Activated T-cell treated with anti-CD3 and anti-CD28 coated beads, Interleukin-2, amount 50 U/mL, for 1 hour (primary cell): ENCODE data around the gene INSYN1.
"Not testable (repeated sequence)": the region's sequence is repeated elsewhere in the genome, so short reads cannot be mapped to it uniquely, and the experiment has no call there.

Experiments
- DNase-seq: peaks from one replicate; pipeline ENCODE4 v3.0.0-alpha.2; 2020

Gene INSYN1, protein sequence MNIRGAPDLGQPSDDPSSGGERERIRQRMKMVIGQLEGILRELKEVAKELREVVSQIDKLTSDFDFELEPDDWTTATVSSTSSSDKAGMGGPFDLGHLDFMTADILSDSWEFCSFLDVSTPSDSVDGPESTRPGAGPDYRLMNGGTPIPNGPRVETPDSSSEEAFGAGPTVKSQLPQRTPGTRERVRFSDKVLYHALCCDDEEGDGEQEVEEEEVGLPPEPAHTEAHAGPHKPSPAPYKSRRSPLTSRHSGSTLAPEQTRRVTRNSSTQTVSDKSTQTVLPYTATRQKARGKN

DNA sequence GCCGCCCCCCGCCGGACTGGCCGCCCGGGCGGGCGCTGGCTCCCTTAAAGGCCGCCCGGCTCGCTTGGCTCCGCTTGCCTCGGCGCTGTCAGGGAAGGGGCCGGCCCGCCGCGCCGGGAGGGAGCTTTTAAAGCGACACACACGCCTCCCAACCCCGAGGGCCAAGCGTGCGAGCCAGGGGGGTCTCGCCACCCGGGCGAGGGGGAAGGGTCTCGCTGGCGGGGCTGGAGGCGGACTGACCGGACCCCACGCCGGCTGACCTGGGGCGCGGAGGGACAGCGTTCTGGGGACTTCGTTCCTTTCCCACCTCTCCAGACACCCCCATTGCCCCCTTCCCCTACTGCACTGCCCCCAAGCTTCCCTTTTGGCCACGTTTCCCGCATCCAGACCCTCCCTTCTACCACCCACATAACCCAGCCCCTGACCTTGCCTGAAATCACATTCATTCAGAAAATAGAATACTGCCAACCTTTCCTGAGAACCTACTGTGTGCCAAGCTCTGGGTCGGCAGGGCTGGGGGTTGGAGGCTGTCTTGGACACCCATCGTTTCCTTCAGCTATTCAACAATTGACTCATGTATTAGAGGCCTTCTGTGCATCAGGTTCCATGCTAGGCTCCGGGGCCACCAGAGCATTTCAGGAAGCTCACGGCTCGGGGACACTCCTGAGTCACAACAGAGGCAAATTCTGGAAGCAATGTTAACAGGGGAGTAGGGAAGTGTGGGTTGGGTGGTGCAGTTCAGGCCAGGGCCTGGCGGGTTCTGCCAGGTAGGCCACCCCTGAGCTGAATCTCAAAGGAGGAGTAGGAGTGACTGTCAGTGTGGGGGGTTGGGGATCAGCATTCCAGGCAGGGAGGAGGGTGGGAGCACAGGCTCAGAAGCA lies at the start of gene INSYN1:
Gene INSYN1 (minus strand): TSS at position 102 of the 881 bp plus-strand sequence. CDS start 2,221 bp downstream, outside the sequence.
- no peak for DNase-seq

DNA sequence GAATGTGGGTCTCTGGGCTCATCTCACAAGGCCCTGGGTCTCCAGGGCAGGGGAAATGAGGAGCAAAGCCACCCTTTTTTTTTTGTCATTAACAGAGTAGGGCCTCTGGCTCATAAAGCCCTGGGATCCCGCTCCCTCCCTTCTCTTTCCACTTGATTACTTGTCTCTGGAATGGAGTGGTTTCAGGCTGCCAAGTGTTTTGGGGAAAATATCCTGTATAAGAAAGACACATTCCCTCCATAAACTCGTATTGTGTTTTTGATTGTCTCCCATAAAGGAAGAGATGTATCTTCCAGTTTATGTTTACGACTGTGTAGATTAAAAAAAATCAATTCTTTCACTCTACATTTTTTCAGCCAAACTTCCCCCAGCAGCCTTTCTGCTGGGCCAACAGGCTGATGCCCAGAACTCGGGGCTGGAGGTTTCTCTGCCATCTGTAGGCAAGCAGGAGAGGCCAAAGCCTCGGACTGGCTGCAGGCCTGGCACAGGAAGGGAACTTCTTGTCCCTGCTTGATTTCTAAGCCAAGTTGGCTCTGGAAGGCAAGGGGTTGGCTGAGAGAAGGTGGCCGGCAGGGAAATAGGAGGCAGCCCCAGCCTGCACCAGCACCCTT lies 49.4 kb upstream of the INSYN1 start:
- DNase-seq: no peak

DNA sequence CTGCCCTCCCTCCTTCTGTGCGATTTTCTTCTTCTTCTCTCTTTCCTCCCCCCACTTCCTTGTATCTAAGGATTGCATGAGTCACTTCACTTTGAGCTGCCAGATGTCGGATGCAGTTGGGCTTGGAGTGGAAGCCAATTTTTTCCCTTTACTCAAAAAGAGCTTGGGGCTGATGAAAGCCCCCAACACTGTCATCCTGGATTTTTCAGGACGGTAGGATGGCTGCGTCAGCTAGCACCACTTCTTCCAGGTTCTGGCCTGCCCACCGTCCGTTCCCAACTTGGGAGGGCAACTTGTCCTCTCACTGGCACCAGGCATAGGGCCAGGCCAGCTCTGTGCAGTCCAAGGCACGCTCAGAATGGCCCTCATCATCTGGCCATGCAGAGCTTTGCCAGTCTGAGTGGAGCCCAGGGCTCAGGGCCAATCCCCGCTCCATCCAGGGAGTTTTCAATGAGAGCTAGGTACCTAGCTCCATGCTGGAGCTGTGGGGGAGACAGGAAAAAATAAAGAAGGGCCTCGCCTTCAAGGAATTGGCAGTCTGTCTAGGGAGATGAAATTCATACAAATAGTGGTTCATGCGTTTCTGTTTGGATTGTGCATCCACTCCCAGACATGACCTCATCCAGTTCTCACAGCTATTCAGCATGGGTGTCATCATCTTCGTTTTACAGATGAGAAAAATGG lies 47.7 kb upstream of the INSYN1 start:
- DNase-seq: no peak

DNA sequence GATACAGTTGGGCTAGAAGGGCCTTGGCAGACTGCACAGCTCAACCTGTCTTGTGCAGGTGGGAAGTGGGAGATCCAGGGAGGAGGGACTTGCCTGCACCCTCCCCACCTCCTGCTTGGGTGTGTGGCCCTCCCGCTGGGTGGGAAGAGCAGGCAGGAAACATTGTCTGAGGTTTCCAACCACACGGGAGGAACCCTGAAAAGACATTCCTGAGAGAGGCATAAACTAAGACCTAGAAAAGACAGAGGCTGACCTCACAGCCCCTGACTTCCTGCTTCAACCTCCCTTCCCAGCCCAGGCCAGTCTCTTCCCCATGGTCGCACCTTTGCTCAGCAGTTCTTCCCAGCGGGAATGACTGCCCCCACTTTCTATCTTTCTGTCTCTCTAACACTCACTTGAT lies 46.3 kb upstream of the INSYN1 start:
- no peak for DNase-seq

DNA sequence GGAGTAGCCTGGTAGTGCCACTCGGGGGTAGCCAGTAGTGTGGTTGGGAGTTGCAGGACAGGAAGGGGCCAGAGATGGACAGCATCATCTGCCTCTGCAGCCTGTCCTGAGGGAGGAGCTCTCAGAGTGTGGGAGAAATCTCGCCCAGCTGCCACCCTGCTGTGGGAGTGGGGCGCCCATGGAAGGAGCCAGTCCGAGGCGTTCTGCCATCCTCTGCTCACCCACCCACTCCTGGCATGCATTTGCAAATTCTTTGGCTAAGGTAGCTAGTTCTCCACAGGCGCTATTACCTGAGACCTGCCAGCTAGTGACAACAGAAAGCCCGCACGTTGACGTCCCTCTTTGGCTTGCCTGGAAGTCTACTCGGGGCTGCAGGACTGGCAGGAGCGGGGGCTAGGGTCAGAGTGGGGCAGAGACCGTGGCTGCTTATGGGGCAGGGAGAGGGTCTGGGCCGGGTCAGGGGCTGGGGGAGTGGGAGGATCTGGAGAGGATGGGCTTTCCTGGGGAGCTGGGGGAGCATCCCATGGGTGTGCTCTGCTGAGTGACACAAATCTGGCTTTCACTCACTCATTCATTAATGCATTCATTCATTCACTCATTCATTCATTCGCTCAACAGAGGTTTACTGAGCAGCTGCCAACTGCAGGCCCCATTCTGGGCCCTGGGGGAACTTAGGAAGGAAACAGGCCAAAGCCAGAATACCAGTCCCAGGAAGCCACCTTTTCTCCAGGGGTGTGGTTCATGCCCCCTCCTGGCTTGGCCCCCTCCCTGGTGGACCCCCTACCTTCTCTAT lies 44.4 kb upstream of the INSYN1 start:
- no peak for DNase-seq

DNA sequence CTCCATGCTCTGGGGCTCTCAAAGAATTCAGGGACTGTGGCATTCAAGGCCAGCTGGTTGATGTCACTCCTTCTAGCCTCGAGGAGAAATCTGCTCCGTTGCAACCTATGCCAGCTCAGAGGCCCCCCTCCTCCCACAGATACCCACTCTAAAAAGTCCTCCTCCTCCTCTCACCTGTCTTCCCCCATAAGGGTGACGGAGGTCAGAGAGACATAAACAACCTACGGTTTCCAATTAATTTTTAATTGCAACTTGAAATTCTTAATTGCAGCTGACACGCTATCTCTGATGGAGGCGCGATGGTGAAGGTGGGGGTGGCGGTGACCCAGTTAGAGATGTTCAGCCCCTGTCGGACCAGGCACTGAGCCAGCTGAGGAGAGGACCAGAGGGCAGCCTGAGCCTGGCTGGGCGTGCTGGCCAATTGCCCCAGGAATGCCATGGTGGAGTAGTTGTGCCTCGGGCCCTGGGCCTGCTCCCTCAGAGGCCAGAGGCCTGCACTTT lies 43.2 kb upstream of the INSYN1 start:
- DNase-seq: no peak

DNA sequence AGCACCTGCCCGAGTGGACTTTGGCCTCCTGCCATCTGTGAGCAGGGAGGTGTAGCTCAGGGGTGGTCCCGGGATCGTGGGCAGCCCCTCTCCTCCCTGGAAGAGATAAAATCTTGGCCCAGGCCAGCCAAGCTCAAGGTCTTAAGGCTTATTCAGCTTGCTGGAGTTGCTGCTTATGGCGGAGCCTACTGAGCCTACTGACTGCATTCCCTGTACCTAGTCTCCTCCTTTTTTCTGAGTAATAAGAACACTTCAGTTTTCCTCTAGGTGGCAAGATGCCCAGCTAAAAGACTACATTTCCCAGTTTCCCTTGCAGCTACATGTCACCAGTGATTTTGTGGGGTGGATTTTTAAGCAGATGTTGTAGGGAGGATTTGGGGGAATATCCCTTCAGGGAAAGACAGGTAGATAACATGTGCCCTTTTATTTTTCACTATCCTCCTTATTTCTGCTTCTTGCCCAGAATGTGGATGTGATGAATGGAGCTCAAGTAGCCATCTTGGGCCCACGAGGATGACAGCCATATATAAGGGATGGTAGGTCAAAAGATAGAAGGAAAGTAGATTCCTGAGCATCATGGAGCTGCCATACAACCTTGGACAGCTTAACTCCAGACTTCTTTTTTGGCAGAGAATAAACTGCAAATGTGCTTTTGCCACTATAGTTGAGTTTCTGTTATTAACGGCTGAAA lies 41.4 kb upstream of the INSYN1 start:
- no peak for DNase-seq

DNA sequence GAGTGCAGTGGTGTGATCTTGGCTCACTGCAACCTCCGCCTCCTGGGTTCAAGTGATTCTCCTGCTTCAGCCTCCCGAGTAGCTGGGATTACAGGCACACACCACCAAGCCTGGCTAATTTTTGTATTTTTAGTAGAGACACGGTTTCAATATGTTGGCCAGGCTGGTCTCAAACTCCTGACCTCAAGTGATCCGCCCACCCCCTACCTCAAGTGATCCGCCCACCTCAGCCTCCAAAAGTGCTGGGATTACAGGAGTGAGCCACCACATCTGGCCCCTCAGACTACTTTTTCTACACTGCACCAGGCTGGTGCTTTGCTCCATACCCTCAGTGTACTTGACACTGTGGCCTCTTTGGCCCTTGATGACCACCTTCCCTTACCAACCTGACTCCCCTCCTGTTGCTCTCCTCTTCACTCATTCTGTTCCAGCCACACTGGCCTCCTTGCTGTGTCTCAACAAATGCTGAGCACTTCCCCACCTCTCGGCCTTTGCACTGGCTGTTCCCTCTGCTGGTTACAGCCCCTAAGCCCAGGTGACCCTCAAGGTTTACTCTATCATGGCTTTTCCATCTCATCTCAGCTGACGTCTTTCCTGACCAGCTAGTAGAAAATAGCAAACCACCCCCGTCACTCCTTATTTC lies 39.9 kb upstream of the INSYN1 start:
- not testable (repeated sequence) for DNase-seq

DNA sequence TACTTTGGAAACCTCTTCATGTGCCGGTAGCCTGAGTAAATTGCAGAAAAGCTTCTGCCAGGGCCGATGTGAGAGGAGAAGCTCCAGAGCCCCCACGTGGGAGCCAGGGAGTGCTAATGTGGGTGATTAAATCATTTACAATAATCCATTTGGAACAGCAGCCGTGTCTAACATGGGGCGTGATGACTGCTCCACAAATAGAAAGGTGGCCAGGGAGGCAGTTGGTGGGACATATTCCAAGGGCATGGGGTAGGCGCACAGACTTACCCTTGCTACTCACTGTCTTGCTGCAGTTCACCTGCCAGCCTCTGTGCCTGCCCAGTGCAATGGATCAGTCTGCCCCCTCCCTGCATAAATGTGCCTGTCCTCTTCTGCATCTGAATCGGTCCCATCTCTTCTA lies 39.3 kb upstream of the INSYN1 start:
- no peak for DNase-seq

DNA sequence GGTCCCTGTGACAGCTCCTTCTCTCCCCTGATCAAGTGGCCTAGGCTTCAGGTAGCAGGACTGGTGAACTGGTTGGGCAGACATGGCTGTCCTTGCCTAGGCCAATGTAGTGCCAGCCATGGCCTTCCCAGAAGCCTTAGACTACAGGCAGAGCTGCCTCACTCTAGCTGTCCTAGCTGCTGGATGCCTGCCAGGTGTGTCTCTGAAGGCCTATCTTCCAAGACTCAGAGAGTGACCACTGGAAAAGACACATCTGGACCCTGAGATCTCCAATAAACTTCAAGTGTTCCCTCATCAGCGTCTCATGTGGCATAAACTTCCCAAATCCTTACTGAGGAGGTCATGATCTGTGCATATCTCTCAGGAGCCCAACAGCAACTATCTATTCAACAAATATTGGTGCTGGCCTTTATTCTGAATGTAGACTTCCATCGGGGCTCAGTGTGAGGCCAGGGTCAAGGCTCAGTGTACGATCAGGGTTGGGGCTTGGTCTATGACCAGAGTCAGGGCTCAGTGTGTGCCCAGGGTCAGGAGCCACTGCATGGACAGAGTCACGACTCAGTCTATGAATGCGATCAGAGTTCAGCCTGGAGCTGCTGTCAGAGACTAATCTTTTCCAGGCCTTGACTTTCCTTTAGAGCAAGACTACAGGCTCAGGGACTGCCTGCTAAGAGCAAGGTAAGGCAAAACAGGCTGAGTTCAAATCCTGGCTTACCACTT lies 36.5 kb upstream of the INSYN1 start:
- DNase-seq: no peak

DNA sequence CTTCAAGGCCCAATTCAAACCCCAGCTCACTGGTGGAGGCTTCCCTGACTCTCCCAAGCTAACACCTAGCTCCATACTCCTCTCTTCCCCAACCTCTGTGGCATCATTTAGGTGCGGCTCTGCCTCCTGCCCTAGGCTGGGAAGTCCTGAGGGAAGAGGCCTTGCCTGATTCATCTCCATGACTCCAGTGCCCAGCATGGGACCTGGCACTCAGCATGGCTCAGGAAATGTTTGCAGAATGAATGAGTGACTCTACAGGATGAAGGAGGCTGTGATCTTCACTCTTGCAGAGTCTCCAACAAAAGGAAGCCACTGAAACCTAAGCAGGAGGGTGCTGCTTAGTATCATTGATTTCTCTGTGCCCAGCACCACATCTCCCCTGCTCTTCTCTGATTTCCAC lies 34.5 kb upstream of the INSYN1 start:
- DNase-seq: no peak

DNA sequence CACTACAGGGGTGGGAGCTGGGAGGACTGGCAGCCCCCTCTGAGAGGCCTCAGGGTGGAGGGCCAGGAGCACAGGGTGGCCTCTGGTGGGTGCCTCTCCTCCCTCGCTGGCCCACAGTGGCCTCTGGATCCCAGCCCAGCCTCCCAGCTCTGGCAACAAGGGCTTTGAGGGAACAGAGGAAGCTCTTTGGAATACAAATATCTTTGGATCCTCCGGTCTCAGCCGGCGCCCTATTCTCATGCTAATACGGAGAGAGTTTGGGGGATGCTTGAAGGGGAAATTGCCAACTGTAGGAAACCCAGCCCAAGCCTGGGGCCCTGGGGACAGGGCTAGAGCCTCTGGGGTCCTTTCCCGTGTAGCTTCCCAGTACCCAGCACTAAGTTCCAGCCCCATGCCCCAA lies 33.4 kb upstream of the INSYN1 start:
- DNase-seq: no peak

DNA sequence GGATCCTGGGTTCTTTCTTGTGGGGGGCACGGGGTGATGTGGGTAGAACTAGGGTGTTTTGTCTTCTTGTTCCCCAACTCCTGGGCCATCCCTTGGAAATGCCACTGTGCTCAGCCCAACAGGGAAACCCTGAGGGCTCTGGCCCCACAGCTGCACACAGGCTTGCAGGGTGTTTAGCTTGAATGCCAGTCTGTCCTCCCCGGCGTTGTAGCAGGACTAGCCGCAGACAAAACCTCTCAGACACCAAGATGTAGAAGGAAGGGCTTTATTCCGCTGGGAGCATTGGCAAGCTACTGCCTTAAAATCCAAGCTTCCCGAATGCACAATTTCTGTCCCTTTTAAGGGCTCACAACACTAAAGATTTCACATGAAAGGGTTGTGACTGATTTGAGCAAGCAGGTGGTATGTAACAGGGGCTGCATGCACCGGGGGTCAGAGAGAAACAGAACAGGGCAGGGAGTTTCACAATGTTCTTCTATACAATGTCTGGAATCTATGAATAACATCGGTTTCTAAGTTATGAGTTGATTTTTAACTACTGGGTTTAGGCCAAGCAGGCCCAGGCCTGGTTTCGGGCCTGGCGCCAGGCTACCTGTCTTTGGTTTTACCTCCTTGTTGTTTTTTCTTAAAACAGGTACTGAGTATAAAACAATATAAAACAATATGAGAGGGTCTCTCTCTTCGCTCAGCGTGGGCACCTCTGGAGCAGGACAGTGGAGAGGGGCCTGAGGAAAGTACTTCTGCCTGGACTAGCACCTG lies 32.3 kb upstream of the INSYN1 start:
- not testable (repeated sequence) for DNase-seq

DNA sequence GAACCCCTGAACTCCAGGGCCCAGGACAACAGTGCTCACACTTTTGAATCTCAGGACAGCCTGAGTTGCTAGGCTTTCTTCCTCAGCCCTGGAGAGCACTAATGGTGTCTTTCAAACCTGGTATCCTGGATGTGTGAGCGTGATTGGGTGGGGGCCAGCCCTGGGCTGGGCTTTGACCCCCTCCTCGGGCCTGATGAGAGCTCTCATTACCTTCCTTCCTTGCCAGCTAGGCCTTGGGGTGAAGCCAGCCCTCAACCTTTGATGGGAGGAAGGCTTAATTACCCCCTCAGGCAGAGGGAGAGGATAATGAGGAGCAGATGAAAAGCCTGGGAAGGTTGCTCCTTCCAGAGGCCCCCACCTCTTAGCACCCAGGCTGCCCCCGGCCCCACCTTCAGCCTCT lies 31.1 kb upstream of the INSYN1 start:
- no peak for DNase-seq

DNA sequence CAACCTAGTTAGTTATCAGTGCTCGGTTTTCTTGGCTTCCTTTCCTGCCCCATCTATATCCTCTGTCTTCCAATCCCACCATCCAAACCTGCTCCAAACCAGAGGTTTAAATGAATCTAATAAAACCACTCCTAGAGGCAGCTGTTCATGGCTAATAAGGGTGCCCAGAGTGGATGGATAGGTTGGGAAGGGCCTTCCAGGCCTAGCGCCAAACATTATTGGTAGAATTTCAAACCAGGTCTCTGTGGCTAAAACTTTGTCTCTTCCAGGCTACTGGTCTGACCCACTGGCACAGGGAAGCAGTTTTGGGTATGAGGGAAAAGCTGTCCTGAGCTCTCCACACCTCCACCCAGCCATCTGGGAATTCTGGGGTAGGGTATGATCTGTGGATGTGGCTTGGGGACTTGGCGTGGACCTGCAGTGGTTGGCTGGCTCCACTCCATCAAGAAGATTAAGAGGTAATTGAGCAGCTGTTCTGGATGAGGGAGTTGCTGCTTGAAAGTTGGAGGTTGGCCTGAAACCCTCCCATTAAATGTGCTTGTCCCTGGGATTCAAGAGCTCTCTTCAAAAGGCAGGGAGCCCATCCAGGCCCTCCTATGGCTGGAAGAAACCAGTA lies 29.3 kb upstream of the INSYN1 start:
- no peak for DNase-seq

DNA sequence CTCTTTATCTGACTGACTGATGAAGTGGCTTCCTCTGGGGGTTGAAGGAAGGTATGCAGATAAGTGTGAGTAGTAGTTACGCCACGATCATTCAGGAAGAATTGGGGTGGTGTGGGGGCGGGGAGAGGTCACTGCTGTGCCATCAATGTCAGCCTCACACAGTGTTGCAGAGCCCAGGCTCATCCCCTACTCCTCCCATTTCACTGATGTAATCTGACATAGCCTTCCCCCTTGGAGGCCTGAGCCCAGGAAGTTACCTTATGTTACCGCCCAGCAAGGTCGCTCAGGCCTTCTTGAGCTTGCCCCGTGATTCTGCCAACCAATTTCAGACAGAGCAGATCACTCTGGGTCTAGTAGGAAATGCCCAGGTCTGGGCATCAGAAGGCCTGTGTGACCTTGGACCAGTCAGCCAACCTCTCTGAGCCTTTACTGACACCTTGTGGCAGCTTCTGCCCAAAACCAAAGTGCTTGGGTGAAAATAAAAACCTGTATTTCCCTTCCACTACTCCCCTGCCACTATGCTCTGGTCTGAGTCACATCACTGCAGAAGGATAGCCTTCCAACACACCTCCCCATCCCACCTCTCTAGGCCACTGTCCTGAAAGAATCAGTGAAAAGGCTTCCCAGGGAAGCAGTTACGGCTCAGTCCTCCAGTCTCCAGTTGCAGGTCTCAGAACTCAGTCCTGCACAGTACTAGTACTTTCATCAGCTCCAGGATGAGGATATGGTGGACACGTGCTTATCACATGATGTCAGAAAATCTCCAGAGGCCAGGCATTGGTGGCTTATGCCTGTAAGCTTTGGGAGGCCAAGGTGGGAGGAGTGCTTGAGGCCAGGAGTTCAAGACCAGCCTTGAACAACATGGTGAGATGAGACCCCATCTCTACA lies 28.1 kb upstream of the INSYN1 start:
- no peak for DNase-seq

DNA sequence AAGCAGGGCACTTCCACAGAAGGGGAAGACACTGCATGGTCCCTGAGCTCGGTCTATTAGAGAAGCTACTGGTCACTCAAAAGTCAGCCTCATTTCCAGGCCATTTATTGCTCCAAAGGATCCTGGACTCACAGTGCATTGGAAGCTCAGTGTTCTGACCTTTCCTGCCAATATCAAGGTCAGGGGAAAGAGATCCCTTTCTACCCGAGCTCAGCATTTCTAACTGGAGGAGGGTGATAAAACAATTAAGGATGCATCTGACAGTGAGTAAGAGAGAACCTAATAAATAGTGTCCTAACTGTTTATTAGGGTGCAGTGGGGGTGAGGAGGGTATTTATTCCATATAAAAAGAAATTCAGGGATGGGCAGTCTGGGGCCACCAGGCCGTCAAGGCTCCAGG lies 26.8 kb upstream of the INSYN1 start:
- DNase-seq: no peak

DNA sequence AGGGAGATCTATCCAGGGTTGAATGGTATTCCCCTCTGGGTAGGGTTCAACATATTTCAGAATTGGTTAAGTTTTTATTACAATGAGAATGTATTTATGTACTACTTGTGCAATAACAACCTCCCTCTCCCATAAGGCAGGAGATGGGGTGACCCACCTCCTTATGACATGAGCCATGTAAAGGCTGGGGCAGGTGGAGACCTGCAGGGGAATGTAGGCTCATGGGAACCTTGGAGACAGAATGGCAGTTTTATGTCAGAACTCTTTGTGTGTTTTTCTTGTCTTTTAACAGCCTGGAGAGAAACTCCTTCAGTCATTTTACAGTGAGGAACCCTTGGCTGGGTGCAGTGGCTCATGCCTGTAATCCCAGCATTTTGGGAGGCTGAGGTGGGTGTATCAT lies 24.6 kb upstream of the INSYN1 start:
- DNase-seq: no peak
